ENCODE data around the gene KPRP.

Gene KPRP

GRCh38 chr1:152753586-152753985 lies 4.2 kb upstream of the KPRP start:
- TF ChIP-seq, protein P1, sequence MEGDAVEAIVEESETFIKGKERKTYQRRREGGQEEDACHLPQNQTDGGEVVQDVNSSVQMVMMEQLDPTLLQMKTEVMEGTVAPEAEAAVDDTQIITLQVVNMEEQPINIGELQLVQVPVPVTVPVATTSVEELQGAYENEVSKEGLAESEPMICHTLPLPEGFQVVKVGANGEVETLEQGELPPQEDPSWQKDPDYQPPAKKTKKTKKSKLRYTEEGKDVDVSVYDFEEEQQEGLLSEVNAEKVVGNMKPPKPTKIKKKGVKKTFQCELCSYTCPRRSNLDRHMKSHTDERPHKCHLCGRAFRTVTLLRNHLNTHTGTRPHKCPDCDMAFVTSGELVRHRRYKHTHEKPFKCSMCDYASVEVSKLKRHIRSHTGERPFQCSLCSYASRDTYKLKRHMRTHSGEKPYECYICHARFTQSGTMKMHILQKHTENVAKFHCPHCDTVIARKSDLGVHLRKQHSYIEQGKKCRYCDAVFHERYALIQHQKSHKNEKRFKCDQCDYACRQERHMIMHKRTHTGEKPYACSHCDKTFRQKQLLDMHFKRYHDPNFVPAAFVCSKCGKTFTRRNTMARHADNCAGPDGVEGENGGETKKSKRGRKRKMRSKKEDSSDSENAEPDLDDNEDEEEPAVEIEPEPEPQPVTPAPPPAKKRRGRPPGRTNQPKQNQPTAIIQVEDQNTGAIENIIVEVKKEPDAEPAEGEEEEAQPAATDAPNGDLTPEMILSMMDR (IDR thresholded peaks at IDR 0.05; ENCODE audit: low read depth, low read length) = no peak
- no peak for DNase-seq (ENCODE audit: low read depth in 2 of 2)
- H3K4me3 ChIP-seq (replicated peaks in 1 of 2; ENCODE audit: low read depth in 2 of 2, low read length in 2 of 2) = no peak overlapping the region

- TF ChIP-seq, protein P1 (IDR thresholded peaks at IDR 0.05; ENCODE audit: low read depth, low read length) = no peak
- DNase-seq (ENCODE audit: low read depth in 2 of 2) = no peak
- H3K4me3 ChIP-seq (replicated peaks in 1 of 2; ENCODE audit: low read depth in 2 of 2, low read length in 2 of 2) = no peak overlapping the region
Measured at GRCh38 chr1:152756872-152757271, 953 bp upstream of the KPRP start.

DNA sequence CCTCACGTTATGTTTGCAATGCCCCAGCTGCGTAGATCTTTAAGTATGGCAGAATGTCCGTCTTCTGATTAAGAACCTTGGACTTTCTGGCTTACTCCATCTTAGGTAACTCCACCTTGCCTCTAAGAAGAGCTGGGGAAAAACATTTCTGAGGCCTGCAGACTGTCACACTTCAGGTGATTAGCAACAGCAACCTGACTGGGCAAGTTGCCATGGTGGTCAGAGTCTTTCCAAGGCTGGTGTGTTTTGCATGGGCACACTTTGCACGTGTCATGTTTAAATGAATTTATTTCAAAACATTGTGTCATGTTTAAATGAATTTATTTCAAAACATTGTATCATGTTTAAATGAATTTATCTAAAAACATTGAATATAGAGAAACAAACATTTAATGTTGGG lies 811 bp downstream of the KPRP start:
- TF ChIP-seq, protein P1 (IDR thresholded peaks at IDR 0.05; ENCODE audit: low read depth, low read length) = no peak
- no peak for DNase-seq (ENCODE audit: low read depth in 2 of 2)
- no peak overlapping the region for H3K4me3 ChIP-seq (replicated peaks in 1 of 2; ENCODE audit: low read depth in 2 of 2, low read length in 2 of 2)

GRCh38 chr1:152759453-152760173 lies 1.8 kb downstream of the KPRP start:
- TF ChIP-seq, protein P1 (IDR thresholded peaks at IDR 0.05; ENCODE audit: low read depth, low read length) = no peak
- no peak overlapping the region for H3K4me3 ChIP-seq (replicated peaks in 1 of 2; ENCODE audit: low read depth in 2 of 2, low read length in 2 of 2)
- DNase-seq (ENCODE audit: low read depth in 2 of 2) = no peak

DNA sequence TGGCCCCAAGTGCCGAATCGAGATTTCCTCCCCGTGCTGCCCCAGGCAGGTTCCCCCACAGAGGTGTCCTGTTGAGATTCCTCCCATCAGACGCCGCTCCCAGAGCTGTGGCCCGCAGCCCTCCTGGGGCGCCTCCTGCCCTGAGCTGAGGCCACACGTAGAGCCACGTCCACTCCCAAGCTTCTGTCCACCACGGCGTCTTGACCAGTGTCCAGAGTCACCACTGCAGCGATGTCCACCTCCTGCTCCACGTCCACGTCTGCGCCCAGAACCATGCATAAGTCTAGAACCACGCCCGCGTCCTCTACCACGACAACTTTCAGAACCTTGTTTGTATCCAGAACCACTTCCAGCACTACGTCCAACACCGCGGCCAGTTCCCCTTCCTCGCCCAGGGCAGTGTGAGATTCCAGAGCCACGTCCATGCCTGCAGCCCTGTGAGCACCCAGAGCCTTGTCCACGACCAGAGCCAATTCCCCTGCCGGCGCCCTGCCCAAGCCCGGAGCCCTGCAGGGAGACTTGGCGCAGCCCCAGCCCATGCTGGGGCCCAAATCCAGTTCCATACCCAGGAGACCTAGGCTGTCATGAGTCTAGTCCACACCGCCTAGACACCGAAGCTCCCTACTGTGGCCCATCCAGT lies 2.8 kb downstream of the KPRP start:
- TF ChIP-seq, protein P1 (IDR thresholded peaks at IDR 0.05; ENCODE audit: low read depth, low read length) = no peak
- no peak overlapping the region for H3K4me3 ChIP-seq (replicated peaks in 1 of 2; ENCODE audit: low read depth in 2 of 2, low read length in 2 of 2)
- no peak for DNase-seq (ENCODE audit: low read depth in 2 of 2)

- H3K4me3 ChIP-seq (replicated peaks in 1 of 2; ENCODE audit: low read depth in 2 of 2, low read length in 2 of 2) = no peak overlapping the region
- no peak for DNase-seq (ENCODE audit: low read depth in 2 of 2)
- TF ChIP-seq, protein P1 (IDR thresholded peaks at IDR 0.05; ENCODE audit: low read depth, low read length) = no peak
Measured at GRCh38 chr1:152761609-152762213, 3.9 kb downstream of the KPRP start.

Measured in cardiac fibroblast (primary cell).